Measurements from ENCODE around the gene B3GALNT2. TPM values are rescaled to one million over a fixed set of nuclear protein-coding genes. Genes with fewer than 3 reads are reported as not detected.

The B3GALNT2 gene
- total RNA-seq, 1 donor from 2014 or later: 15.9 TPM

DNA sequence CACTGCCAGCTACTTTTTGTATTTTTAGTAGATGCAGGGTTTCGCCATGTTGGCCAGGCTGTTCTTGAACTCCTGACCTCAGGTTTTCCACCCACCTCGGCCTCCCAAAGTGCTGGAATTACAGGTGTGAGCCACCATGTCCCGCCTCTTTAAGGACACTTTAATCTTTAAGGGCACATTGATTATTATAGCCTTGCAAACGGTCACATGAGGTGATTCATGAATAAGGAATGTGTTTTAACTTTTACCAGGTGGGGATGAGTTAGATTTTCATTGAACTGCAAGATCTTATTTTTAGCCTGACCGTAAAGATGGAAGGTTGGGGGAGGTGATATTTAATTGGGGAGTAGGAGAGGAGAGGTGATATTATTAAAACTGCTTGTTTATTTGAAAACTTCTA lies 75.1 kb downstream of the B3GALNT2 start:
- DNase-seq (ENCODE audit: low spot score): no peak
- Mint-ChIP-seq H3K4me3 (ENCODE audit: unreplicated experiment) (no peak overlapping the region), H3K27ac (ENCODE audit: unreplicated experiment) (no peak overlapping the region)

DNA sequence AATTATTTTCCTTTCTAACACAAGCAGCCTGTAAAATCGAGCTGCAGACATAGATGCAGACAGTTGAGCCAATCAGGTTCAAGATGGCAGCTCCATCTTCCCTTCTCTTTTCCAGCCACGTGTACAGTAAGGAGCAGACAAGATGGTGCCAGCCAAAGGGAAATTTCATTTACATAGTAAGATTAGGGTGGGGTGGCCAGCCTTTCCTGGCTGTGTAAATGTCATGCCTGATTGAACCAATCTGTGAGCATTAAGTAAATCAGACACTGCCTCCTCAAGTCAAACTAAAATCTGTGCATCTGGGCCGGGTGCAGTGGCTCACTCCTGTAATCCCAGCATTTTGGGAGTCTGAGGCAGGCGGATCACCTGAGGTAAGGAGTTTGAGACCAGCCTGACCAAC lies 76.8 kb downstream of the B3GALNT2 start:
- TF ChIP-seq, protein P1, sequence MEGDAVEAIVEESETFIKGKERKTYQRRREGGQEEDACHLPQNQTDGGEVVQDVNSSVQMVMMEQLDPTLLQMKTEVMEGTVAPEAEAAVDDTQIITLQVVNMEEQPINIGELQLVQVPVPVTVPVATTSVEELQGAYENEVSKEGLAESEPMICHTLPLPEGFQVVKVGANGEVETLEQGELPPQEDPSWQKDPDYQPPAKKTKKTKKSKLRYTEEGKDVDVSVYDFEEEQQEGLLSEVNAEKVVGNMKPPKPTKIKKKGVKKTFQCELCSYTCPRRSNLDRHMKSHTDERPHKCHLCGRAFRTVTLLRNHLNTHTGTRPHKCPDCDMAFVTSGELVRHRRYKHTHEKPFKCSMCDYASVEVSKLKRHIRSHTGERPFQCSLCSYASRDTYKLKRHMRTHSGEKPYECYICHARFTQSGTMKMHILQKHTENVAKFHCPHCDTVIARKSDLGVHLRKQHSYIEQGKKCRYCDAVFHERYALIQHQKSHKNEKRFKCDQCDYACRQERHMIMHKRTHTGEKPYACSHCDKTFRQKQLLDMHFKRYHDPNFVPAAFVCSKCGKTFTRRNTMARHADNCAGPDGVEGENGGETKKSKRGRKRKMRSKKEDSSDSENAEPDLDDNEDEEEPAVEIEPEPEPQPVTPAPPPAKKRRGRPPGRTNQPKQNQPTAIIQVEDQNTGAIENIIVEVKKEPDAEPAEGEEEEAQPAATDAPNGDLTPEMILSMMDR (IDR thresholded peaks at IDR 0.05; ENCODE audit: unreplicated experiment): no peak
- Mint-ChIP-seq H3K36me3 (ENCODE audit: low read depth, unreplicated experiment) (peaks cover 15% of the 10 kb centered on the region), H3K4me3 (ENCODE audit: unreplicated experiment) (no peak overlapping the region), H3K4me1 (ENCODE audit: unreplicated experiment) (peaks cover 19% of the 10 kb centered on the region), H3K27me3 (ENCODE audit: unreplicated experiment) (peaks cover 16% of the 10 kb centered on the region), H3K9me3 (ENCODE audit: unreplicated experiment) (no peaks in the 10 kb centered on the region), H3K27ac (ENCODE audit: unreplicated experiment) (no peak overlapping the region)
- no peak for DNase-seq (ENCODE audit: low spot score)

More for the DNA sequence above, 75.1 kb downstream of the B3GALNT2 start:
- H3K27me3 Mint-ChIP-seq (ENCODE audit: unreplicated experiment): peaks cover 4% of the 10 kb centered on the region
- H3K4me1 Mint-ChIP-seq (ENCODE audit: unreplicated experiment): peaks cover 4% of the 10 kb centered on the region
- H3K36me3 Mint-ChIP-seq (ENCODE audit: low read depth, unreplicated experiment): peaks cover 13% of the 10 kb centered on the region
- H3K9me3 Mint-ChIP-seq (ENCODE audit: unreplicated experiment): no peaks in the 10 kb centered on the region
- TF ChIP-seq, protein P1 (IDR thresholded peaks at IDR 0.05; ENCODE audit: unreplicated experiment): no peak

DNA sequence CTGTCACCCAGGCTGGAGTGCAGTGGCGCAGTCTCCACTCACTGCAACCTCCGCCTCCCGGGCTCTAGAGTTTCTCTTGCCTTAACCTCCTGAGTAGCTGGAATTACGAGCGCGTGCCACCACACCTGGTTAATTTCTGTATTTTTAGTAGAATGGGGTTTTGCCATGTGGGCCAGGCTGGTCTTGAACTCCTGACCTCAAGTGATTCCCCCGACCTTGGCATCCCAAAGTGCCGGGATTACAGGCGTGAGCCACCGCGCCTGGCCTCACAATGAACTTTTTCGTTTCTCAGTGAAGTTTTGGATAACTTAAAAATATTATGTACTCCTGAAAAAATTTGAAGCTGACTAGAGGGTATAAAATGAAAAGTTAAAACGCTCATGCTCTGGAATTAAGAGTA lies 77.6 kb downstream of the B3GALNT2 start:
- H3K4me1 Mint-ChIP-seq (ENCODE audit: unreplicated experiment): peaks cover 19% of the 10 kb centered on the region
- no peaks in the 10 kb centered on the region for H3K9me3 Mint-ChIP-seq (ENCODE audit: unreplicated experiment)
- H3K4me3 Mint-ChIP-seq (ENCODE audit: unreplicated experiment): no peak overlapping the region
- TF ChIP-seq, protein P1 (IDR thresholded peaks at IDR 0.05; ENCODE audit: unreplicated experiment): no peak
- H3K36me3 Mint-ChIP-seq (ENCODE audit: low read depth, unreplicated experiment): peaks cover 15% of the 10 kb centered on the region
- no peak overlapping the region for H3K27ac Mint-ChIP-seq (ENCODE audit: unreplicated experiment)
- H3K27me3 Mint-ChIP-seq (ENCODE audit: unreplicated experiment): peaks cover 16% of the 10 kb centered on the region
- no peak for DNase-seq (ENCODE audit: low spot score)

DNA sequence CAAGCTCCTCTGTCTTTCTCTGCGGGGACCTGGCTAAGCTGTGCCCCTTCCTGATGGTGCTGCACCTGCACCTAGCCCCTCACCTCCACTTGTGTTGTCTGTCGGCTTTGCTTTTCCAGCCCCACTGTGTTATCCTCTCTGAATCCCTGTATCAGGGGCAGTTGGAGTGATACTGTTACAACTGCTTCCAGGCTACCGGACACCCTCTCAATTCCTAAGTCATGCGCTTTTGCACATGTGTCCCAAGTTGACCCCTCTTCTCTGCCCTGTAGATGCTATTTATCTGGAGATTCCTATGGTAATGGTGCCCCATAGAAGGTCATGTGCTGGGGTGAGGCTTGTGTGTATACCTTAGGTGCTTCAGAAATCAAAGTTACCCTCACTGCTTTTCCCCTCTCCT lies 78.1 kb downstream of the B3GALNT2 start:
- H3K27me3 Mint-ChIP-seq (ENCODE audit: unreplicated experiment): peaks cover 16% of the 10 kb centered on the region
- H3K4me1 Mint-ChIP-seq (ENCODE audit: unreplicated experiment): peaks cover 19% of the 10 kb centered on the region
- no peak overlapping the region for H3K27ac Mint-ChIP-seq (ENCODE audit: unreplicated experiment)
- H3K9me3 Mint-ChIP-seq (ENCODE audit: unreplicated experiment): no peaks in the 10 kb centered on the region
- peaks cover 15% of the 10 kb centered on the region for H3K36me3 Mint-ChIP-seq (ENCODE audit: low read depth, unreplicated experiment)
- no peak overlapping the region for H3K4me3 Mint-ChIP-seq (ENCODE audit: unreplicated experiment)
- no peak for DNase-seq (ENCODE audit: low spot score)
- TF ChIP-seq, protein P1 (IDR thresholded peaks at IDR 0.05; ENCODE audit: unreplicated experiment): no peak

DNA sequence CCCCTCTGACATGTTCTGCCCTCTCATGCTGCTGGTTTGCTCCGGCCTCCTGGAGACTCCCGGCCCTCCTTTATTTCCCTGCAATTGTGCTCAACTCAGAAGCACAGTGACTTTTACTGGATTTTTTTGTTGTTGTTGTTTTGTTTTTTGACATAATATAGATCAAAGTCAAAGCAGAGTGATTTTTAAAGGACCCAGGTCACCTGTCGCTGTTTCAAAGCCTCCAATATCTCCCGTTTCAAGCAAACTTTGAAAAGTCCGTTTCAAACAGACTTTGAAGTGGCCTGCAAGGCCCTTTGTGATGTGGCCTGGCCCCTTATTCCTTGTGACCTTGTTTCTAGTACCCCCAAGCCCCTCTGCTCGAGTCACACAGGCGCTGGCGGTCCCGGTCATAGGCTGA lies 78.9 kb downstream of the B3GALNT2 start:
- Mint-ChIP-seq H3K27me3 (ENCODE audit: unreplicated experiment) (peaks cover 16% of the 10 kb centered on the region), H3K9me3 (ENCODE audit: unreplicated experiment) (no peaks in the 10 kb centered on the region), H3K27ac (ENCODE audit: unreplicated experiment) (no peak overlapping the region), H3K36me3 (ENCODE audit: low read depth, unreplicated experiment) (peaks cover 15% of the 10 kb centered on the region), H3K4me3 (ENCODE audit: unreplicated experiment) (no peak overlapping the region), H3K4me1 (ENCODE audit: unreplicated experiment) (peaks cover 19% of the 10 kb centered on the region)
- DNase-seq (ENCODE audit: low spot score): no peak
- TF ChIP-seq, protein P1 (IDR thresholded peaks at IDR 0.05; ENCODE audit: unreplicated experiment): no peak

Data from endothelial cell (in vitro differentiated cells).